GM23338 (cell line): Measurements from ENCODE around the gene CORO7. TPM values are rescaled to one million over a fixed set of nuclear protein-coding genes. Genes with fewer than 3 reads are reported as not detected.

Experiments used
- ATAC-seq: fragments of 200-7000 bp; cut with Tn5 transposase; 3 replicates; pipeline ENCODE4 v1.9.1; 2020
- DNase-seq: peaks from one replicate; pipeline ENCODE4 v3.0.0-alpha.2; 2015; ENCODE audit warnings: low spot score
- H2AFZ ChIP-seq: fragments of 200-600 bp; sonication (generic); 2 replicates; pipeline ENCODE4 v1.8.0; 2016; ENCODE audit warnings: antibody characterized with exemption, mild to moderate bottlenecking, moderate library complexity
- H3F3A ChIP-seq: fragments of 200-600 bp; sonication (generic); replicated peaks from 2 replicates; pipeline ENCODE4 v1.8.0; 2017; ENCODE audit warnings: antibody characterized with exemption, mixed run types, low read depth
- H3K27ac ChIP-seq: fragments of 200-600 bp; sonication (generic); 2 replicates; pipeline ENCODE4 v1.6.1; 2016; ENCODE audit warnings: low read depth
- H3K27me3 ChIP-seq: fragments of 200-600 bp; sonication (generic); 2 replicates; pipeline ENCODE4 v1.8.0; 2016; ENCODE audit warnings: mild to moderate bottlenecking, mixed run types, moderate library complexity; ENCODE audit not compliant: insufficient read depth
- H3K36me3 ChIP-seq: fragments of 200-600 bp; sonication (generic); 2 replicates; pipeline ENCODE4 v1.8.0; 2016; ENCODE audit warnings: mild to moderate bottlenecking; ENCODE audit not compliant: insufficient read depth
- H3K4me1 ChIP-seq: fragments of 200-600 bp; sonication (generic); 2 replicates; pipeline ENCODE4 v1.8.0; 2016; ENCODE audit warnings: mild to moderate bottlenecking, moderate library complexity; ENCODE audit not compliant: insufficient read depth
- H3K4me2 ChIP-seq: fragments of 200-600 bp; sonication (generic); 2 replicates; pipeline ENCODE4 v1.7.1; 2017; ENCODE audit warnings: mixed run types
- H3K4me3 ChIP-seq: fragments of 200-600 bp; sonication (generic); 2 replicates; pipeline ENCODE4 v1.6.1; 2016; ENCODE audit warnings: mixed run types
- H3K79me2 ChIP-seq: fragments of 200-600 bp; sonication (generic); replicated peaks from 2 replicates; pipeline ENCODE4 v1.8.0; 2017; ENCODE audit warnings: mild to moderate bottlenecking; ENCODE audit not compliant: insufficient read depth
- H3K9me2 ChIP-seq: fragments of 200-600 bp; sonication (generic); 2 replicates; pipeline ENCODE4 v1.8.0; 2017; ENCODE audit not compliant: insufficient read depth
- H4K20me1 ChIP-seq: fragments of 200-600 bp; sonication (generic); replicated peaks from 2 replicates; pipeline ENCODE4 v1.8.0; 2017; ENCODE audit warnings: mild to moderate bottlenecking; ENCODE audit not compliant: insufficient read depth
- H3K27ac Mint-ChIP-seq: 2 replicates; pipeline ENCODE4 v1.8.0; 2020; ENCODE audit warnings: inconsistent platforms, mild to moderate bottlenecking, moderate library complexity, mixed read lengths
- H3K27me3 Mint-ChIP-seq: 3 replicates; pipeline ENCODE4 v1.8.0; 2022; ENCODE audit warnings: low read depth, mild to moderate bottlenecking, moderate library complexity, mixed read lengths, inconsistent platforms; ENCODE audit not compliant: insufficient read depth, poor library complexity
- H3K36me3 Mint-ChIP-seq: 3 replicates; pipeline ENCODE4 v1.8.0; 2021; ENCODE audit warnings: low read depth, mild to moderate bottlenecking, inconsistent platforms, moderate library complexity, mixed read lengths
- H3K4me1 Mint-ChIP-seq: 3 replicates; pipeline ENCODE4 v1.8.0; 2020; ENCODE audit warnings: mild to moderate bottlenecking, inconsistent platforms, mixed read lengths
- H3K4me3 Mint-ChIP-seq: 3 replicates; pipeline ENCODE4 v1.8.0; 2021; ENCODE audit warnings: moderate library complexity, mild to moderate bottlenecking, inconsistent platforms, mixed read lengths
- H3K9me3 Mint-ChIP-seq: 3 replicates; pipeline ENCODE4 v1.8.0; 2020; ENCODE audit warnings: moderate library complexity, mild to moderate bottlenecking, inconsistent platforms, mixed read lengths
- CREB1 ChIP-seq: fragments of 250-450 bp; sonication (Bioruptor Pico); IDR thresholded peaks from 2 replicates; pipeline ENCODE4 v1.5.0; 2020; ENCODE audit warnings: low read depth, mild to moderate bottlenecking, moderate library complexity
- CTCF ChIP-seq, 2 experiments: fragments of 200-600 bp in 1 of 2; sonication (generic) in 1 of 2; conservative IDR thresholded peaks; 2 replicates each; pipeline versions ENCODE4 v1.5.1 to v1.6.1; 2016 to 2017; ENCODE audit warnings: antibody characterized with exemption in 2 of 2, low read depth in 2 of 2, mild to moderate bottlenecking in 2 of 2, moderate library complexity in 1 of 2
- EZH2 ChIP-seq: fragments of 200-600 bp; sonication (generic); IDR thresholded peaks from one replicate; pipeline ENCODE4 v1.8.0; 2017; ENCODE audit warnings: antibody characterized with exemption, mild to moderate bottlenecking, low read depth; ENCODE audit not compliant: unreplicated experiment
- EZH2phosphoT487 ChIP-seq: fragments of 200-600 bp; sonication (generic); IDR thresholded peaks from one replicate; pipeline ENCODE4 v1.8.1; 2018; ENCODE audit warnings: antibody characterized with exemption; ENCODE audit not compliant: unreplicated experiment
- JUNB ChIP-seq: IDR thresholded peaks from one replicate; pipeline ENCODE4 v1.6.1; 2016; ENCODE audit warnings: antibody characterized with exemption; ENCODE audit not compliant: unreplicated experiment
- NANOG ChIP-seq: IDR thresholded peaks from 2 replicates; pipeline ENCODE4 v1.6.1; 2016; ENCODE audit warnings: antibody characterized with exemption, borderline replicate concordance
- POLR2AphosphoS5 ChIP-seq: IDR thresholded peaks from 2 replicates; pipeline ENCODE4 v1.6.1; 2016; ENCODE audit warnings: antibody characterized with exemption, low read depth
- REST ChIP-seq: IDR thresholded peaks from one replicate; pipeline ENCODE4 v1.6.1; 2018; ENCODE audit warnings: antibody characterized with exemption; ENCODE audit not compliant: unreplicated experiment
- STAT1 ChIP-seq: IDR thresholded peaks from one replicate; pipeline ENCODE4 v1.6.1; 2016; ENCODE audit warnings: antibody characterized with exemption; ENCODE audit not compliant: unreplicated experiment
- ZNF114 ChIP-seq: fragments of 250-450 bp; sonication (Bioruptor Pico); IDR thresholded peaks from 2 replicates; pipeline ENCODE4 v1.5.0; 2020; ENCODE audit warnings: mild to moderate bottlenecking, moderate library complexity
- ZNF331 ChIP-seq: fragments of 250-450 bp; sonication (Bioruptor Pico); IDR thresholded peaks from 2 replicates; pipeline ENCODE4 v1.5.0; 2020; ENCODE audit warnings: low read depth, mild to moderate bottlenecking, moderate library complexity
- polyA plus RNA-seq: library from polyadenylated mRNA; unstranded; fragments of >200 nt; fragmentation: Nextera tagmentation; extraction: Ambion mirVana; gene quantifications from 2 replicates; pipeline ENCODE4 v1.2.1, GENCODE V29; 2016
- total RNA-seq: library from RNA; depleted of rRNA; stranded (reverse); fragments of >200 nt; shearing (Covaris generic); gene quantifications from 2 replicates; pipeline ENCODE4 v1.2.3, GENCODE V29; 2014

Gene CORO7
- total and polyA plus RNA-seq, 2 experiments from 2014 or later, result 14.2 to 46.4 TPM

- Histone ChIP-seq H4K20me1 (no peaks in the 10 kb centered on the region), H3K27ac (no peak overlapping the region), H3K27me3 (no peaks in the 10 kb centered on the region), H3K79me2 (no peaks in the 10 kb centered on the region), H3K4me2 (no peak overlapping the region), H3K4me1 (no peaks in the 10 kb centered on the region), H2AFZ (no peak overlapping the region), H3F3A (0 out of 2 replicates have a peak, but pooled peaks cover 4% of the 10 kb centered on the region), H3K36me3 (no peaks in the 10 kb centered on the region), H3K4me3 (no peak overlapping the region), H3K9me2 (no peaks in the 10 kb centered on the region)
- ATAC-seq (no peak), DNase-seq (no peak)
- H3K4me3 Mint-ChIP-seq, result no peak overlapping the region
- H3K27ac Mint-ChIP-seq, result no peak overlapping the region
- no peak for TF ChIP-seq EZH2
- TF ChIP-seq JUNB, result no peak
- no peak for TF ChIP-seq CTCF (conservative IDR thresholded peaks at IDR 0.05; ENCODE audit: low read depth in 2 of 2)
- no peak for TF ChIP-seq CREB1 (CRISPR knock-in tag)
- TF ChIP-seq ZNF331 (CRISPR knock-in tag), result no peak
- TF ChIP-seq STAT1, result no peak
- no peak for TF ChIP-seq ZNF114
- no peak for TF ChIP-seq NANOG
- no peak for TF ChIP-seq EZH2phosphoT487
- H3K9me3 Mint-ChIP-seq, result no peaks in the 10 kb centered on the region
- H3K27me3 Mint-ChIP-seq, result peaks cover 6% of the 10 kb centered on the region
- H3K4me1 Mint-ChIP-seq, result no peaks in the 10 kb centered on the region; the same call in 1 of the 3 replicates
- H3K36me3 Mint-ChIP-seq, result no peaks in the 10 kb centered on the region
Observed at GRCh38 chr16:4362476-4363135, 53.8 kb downstream of the CORO7 start.

- Histone ChIP-seq H3K4me3 (no peak overlapping the region), H3K36me3 (no peaks in the 10 kb centered on the region), H4K20me1 (no peaks in the 10 kb centered on the region), H2AFZ (no peak overlapping the region), H3K4me1 (no peaks in the 10 kb centered on the region), H3K27ac (no peak overlapping the region), H3K9me2 (no peaks in the 10 kb centered on the region), H3K79me2 (no peaks in the 10 kb centered on the region), H3K27me3 (no peaks in the 10 kb centered on the region), H3K4me2 (no peak overlapping the region), H3F3A (0 out of 2 replicates have a peak, but pooled peaks cover 4% of the 10 kb centered on the region)
- no peaks in the 10 kb centered on the region for H3K36me3 Mint-ChIP-seq
- DNase-seq (no peak), ATAC-seq (no peak)
- no peaks in the 10 kb centered on the region for H3K9me3 Mint-ChIP-seq
- H3K4me3 Mint-ChIP-seq, result no peak overlapping the region
- H3K4me1 Mint-ChIP-seq, result no peaks in the 10 kb centered on the region; the same call in 1 of the 3 replicates
- peaks cover 6% of the 10 kb centered on the region for H3K27me3 Mint-ChIP-seq
- H3K27ac Mint-ChIP-seq, result no peak overlapping the region
- TF ChIP-seq STAT1 (no peak), ZNF114 (no peak), POLR2AphosphoS5 (no peak), REST (no peak)
Observed at GRCh38 chr16:4361944-4362311, 54.5 kb downstream of the CORO7 start.
